MV-4-11 (cell line): ENCODE results near the gene EFEMP1.
A peak's percentile ranks its signal among the peaks of the same experiment; 100 is the strongest.
"Not testable (repeated sequence)": the region's sequence is repeated elsewhere in the genome, so short reads cannot be mapped to it uniquely, and the experiment has no call there.

Source experiments
- DNase-seq: peaks from one replicate; lab custom pipeline; 2025; lab: John Stamatoyannopoulos, UW

EFEMP1 gene

GRCh38 chr2:55865096-55865835 is 58.3 kb downstream of the EFEMP1 start:
- no peak for DNase-seq

GRCh38 chr2:55864351-55865084 is 59.1 kb downstream of the EFEMP1 start:
- no peak for DNase-seq

- peak; percentile 47 for DNase-seq
Observed at GRCh38 chr2:55862673-55863390, 60.8 kb downstream of the EFEMP1 start.

GRCh38 chr2:55862246-55862645 is 61.3 kb downstream of the EFEMP1 start:
- DNase-seq: peak; percentile 73

- DNase-seq: no peak
Observed at GRCh38 chr2:55861733-55862132, 61.8 kb downstream of the EFEMP1 start.

- no peak for DNase-seq
Observed at GRCh38 chr2:55860832-55861231, 62.8 kb downstream of the EFEMP1 start.

- no peak for DNase-seq
Observed at GRCh38 chr2:55859875-55860274, 63.7 kb downstream of the EFEMP1 start.

- DNase-seq: no peak
Observed at GRCh38 chr2:55857766-55858165, 65.8 kb downstream of the EFEMP1 start.

- DNase-seq: no peak
Observed at GRCh38 chr2:55856936-55857335, 66.6 kb downstream of the EFEMP1 start.

GRCh38 chr2:55848096-55848495 is 75.5 kb downstream of the EFEMP1 start:
- no peak for DNase-seq

GRCh38 chr2:55846426-55846825 is 77.2 kb downstream of the EFEMP1 start:
- no peak for DNase-seq

GRCh38 chr2:55844986-55845385 is 78.6 kb downstream of the EFEMP1 start:
- no peak for DNase-seq

GRCh38 chr2:55843994-55844345 is 79.6 kb downstream of the EFEMP1 start:
- DNase-seq: no peak

GRCh38 chr2:55843096-55843993 is 80.2 kb downstream of the EFEMP1 start:
- peak; percentile 87 for DNase-seq

GRCh38 chr2:55842046-55842445 is 81.5 kb downstream of the EFEMP1 start:
- peak; percentile 53 for DNase-seq

GRCh38 chr2:55840460-55840859 is 83.1 kb downstream of the EFEMP1 start:
- DNase-seq: peak; percentile 69

GRCh38 chr2:55839182-55839819 is 84.3 kb downstream of the EFEMP1 start:
- peak; percentile 18 for DNase-seq

GRCh38 chr2:55838653-55839052 is 84.9 kb downstream of the EFEMP1 start:
- no peak for DNase-seq

GRCh38 chr2:55838117-55838516 is 85.5 kb downstream of the EFEMP1 start:
- DNase-seq: not testable (repeated sequence)

- DNase-seq: no peak
Observed at GRCh38 chr2:55837073-55837472, 86.5 kb downstream of the EFEMP1 start.

GRCh38 chr2:55831671-55832410 is 91.7 kb downstream of the EFEMP1 start:
- not testable (repeated sequence) for DNase-seq
